SK-N-SH (cell line): ENCODE results near the gene DYRK1A. TPM values are rescaled to one million over a fixed set of nuclear protein-coding genes. Genes with fewer than 3 reads are reported as not detected.
A peak's percentile ranks its signal among the peaks of the same experiment; 100 is the strongest.

Experiments used
- CTCF ChIA-PET: fragments of 300-600, 350-600 bp; formaldehyde crosslinking; extraction: SDS; loops from one replicate; lab custom pipeline; 2021; lab: Yijun Ruan, JAX
- POLR2A ChIA-PET: fragments of 350-600 bp; sonication (Branson Sonifier 250); formaldehyde crosslinking; extraction: SDS; loops from one replicate; lab custom pipeline; 2020; ENCODE audit warnings: antibody characterized with exemption, inconsistent platforms; lab: Yijun Ruan, JAX
- DNase-seq: peaks from one replicate; pipeline ENCODE4 v3.0.0; 2012
- H2AFZ ChIP-seq: fragments of 200-600 bp; sonication (generic); 2 replicates; pipeline ENCODE4 v1.8.1; 2016; ENCODE audit warnings: antibody characterized with exemption, mild to moderate bottlenecking, low read depth
- H3F3A ChIP-seq: fragments of 200-600 bp; sonication (generic); replicated peaks from 2 replicates; pipeline ENCODE3; 2016; ENCODE audit warnings: antibody characterized with exemption, mild to moderate bottlenecking; ENCODE audit not compliant: insufficient read depth
- H3K27ac ChIP-seq, 2 experiments: fragments of 200-500 bp in 1 of 2; fragments of 200-600 bp in 1 of 2; sonication (Bioruptor generic) in 1 of 2; sonication (generic), shearing (Covaris generic) in 1 of 2; 2 replicates each; pipeline versions ENCODE4 v1.5.1 to v1.6.1; 2014 to 2016; ENCODE audit warnings: low read depth in 2 of 2, inconsistent platforms in 1 of 2, low read length in 1 of 2, mild to moderate bottlenecking in 1 of 2, mixed read lengths in 1 of 2
- H3K27me3 ChIP-seq: fragments of 200-600 bp; sonication (generic), shearing (Covaris generic); 2 replicates; pipeline ENCODE4 v1.6.1; 2016; ENCODE audit warnings: mixed run types; ENCODE audit not compliant: insufficient read depth
- H3K36me3 ChIP-seq, 2 experiments: fragments of 200-500 bp in 1 of 2; fragments of 200-600 bp in 1 of 2; sonication (Bioruptor generic) in 1 of 2; sonication (generic) in 1 of 2; replicated peaks in 1 of 2; 2 replicates each; pipeline versions ENCODE3 to v1.5.1; 2014 to 2016; ENCODE audit warnings: low read length in 1 of 2, mild to moderate bottlenecking in 1 of 2; ENCODE audit not compliant: insufficient read depth in 2 of 2, control insufficient read depth in 1 of 2
- H3K4me1 ChIP-seq, 2 experiments: fragments of 200-500 bp in 1 of 2; fragments of 200-600 bp in 1 of 2; sonication (Bioruptor generic) in 1 of 2; sonication (generic), shearing (Covaris generic) in 1 of 2; 2 replicates each; pipeline versions ENCODE4 v1.5.1 to v1.6.1; 2014 to 2016; ENCODE audit warnings: low read depth in 1 of 2, low read length in 1 of 2, mixed run types in 1 of 2; ENCODE audit not compliant: insufficient read depth in 2 of 2, control insufficient read depth in 1 of 2
- H3K4me2 ChIP-seq: fragments of 200-600 bp; sonication (generic), shearing (Covaris generic); 2 replicates; pipeline ENCODE4 v1.6.1; 2017; ENCODE audit warnings: mixed run types
- H3K4me3 ChIP-seq, 2 experiments: fragments of 200-500 bp in 1 of 2; fragments of 200-600 bp in 1 of 2; sonication (Bioruptor generic) in 1 of 2; sonication (generic), shearing (Covaris generic) in 1 of 2; 2 replicates each; pipeline versions ENCODE4 v1.5.1 to v1.8.1; 2014 to 2016; ENCODE audit warnings: low read depth in 2 of 2, inconsistent platforms in 1 of 2, low read length in 1 of 2, mild to moderate bottlenecking in 1 of 2, mixed read lengths in 1 of 2, moderate library complexity in 1 of 2
- H3K79me2 ChIP-seq: fragments of 200-600 bp; sonication (generic); 2 replicates; pipeline ENCODE4 v1.8.1; 2017; ENCODE audit warnings: mild to moderate bottlenecking; ENCODE audit not compliant: insufficient read depth
- H3K9ac ChIP-seq: fragments of 200-600 bp; sonication (generic); 2 replicates; pipeline ENCODE4 v1.6.1; 2017; ENCODE audit warnings: mixed run types
- H3K9me2 ChIP-seq: fragments of 200-600 bp; sonication (generic); 2 replicates; pipeline ENCODE4 v1.6.1; 2017; ENCODE audit warnings: mixed run types
- H3K9me3 ChIP-seq: fragments of 200-600 bp; sonication (generic); 2 replicates; pipeline ENCODE4 v1.6.1; 2017; ENCODE audit warnings: mixed run types, mild to moderate bottlenecking, moderate library complexity
- H4K20me1 ChIP-seq: fragments of 200-600 bp; sonication (generic); 2 replicates; pipeline ENCODE4 v1.6.1; 2017; ENCODE audit warnings: mild to moderate bottlenecking, mixed run types; ENCODE audit not compliant: insufficient read depth
- ELF1 ChIP-seq: IDR thresholded peaks from 2 replicates; pipeline ENCODE4 v1.4.0; 2012
- FOSL2 ChIP-seq: IDR thresholded peaks from 2 replicates; pipeline ENCODE4 v1.4.0; 2012; ENCODE audit warnings: low read depth, mild to moderate bottlenecking, moderate library complexity, borderline replicate concordance
- FOXJ3 ChIP-seq: sonication (generic); formaldehyde crosslinking; IDR thresholded peaks from 2 replicates; pipeline ENCODE4 v1.5.1; 2020; ENCODE audit warnings: mild to moderate bottlenecking, missing genetic modification reagents
- GATA2 ChIP-seq: sonication (generic); formaldehyde crosslinking; IDR thresholded peaks from 2 replicates; pipeline ENCODE4 v1.5.0; 2020; ENCODE audit warnings: mild to moderate bottlenecking, missing genetic modification reagents
- JUND ChIP-seq: IDR thresholded peaks from 2 replicates; pipeline ENCODE4 v1.4.0; 2012
- NFIC ChIP-seq: IDR thresholded peaks from 2 replicates; pipeline ENCODE4 v1.4.0; 2012; ENCODE audit warnings: borderline replicate concordance
- RFX5 ChIP-seq: IDR thresholded peaks from 2 replicates; pipeline ENCODE4 v1.6.1; 2012; ENCODE audit warnings: mild to moderate bottlenecking, improper control_type of control experiment, low read length
- WGBS: methylation state at CpG from one replicate; pipeline ENCODE4 v1.1.6; 2017; ENCODE audit warnings: low lambda C conversion rate; 5-methylcytosine and 5-hydroxymethylcytosine counted together
- polyA plus RNA-seq, 3 experiments: library from polyadenylated mRNA; depleted of rRNA; stranded (reverse); fragments of >200 nt; gene quantifications; 2 replicates each; pipeline ENCODE4 v1.2.3, GENCODE V29; 2012
- TF ChIP-seq, protein P1 (sequence below): IDR thresholded peaks from 2 replicates; pipeline ENCODE4 v1.4.0; 2012; ENCODE audit warnings: low read depth, borderline replicate concordance
- TF ChIP-seq, protein P2 (sequence below): fragments of 200-600 bp; sonication (generic); IDR thresholded peaks from 2 replicates; pipeline ENCODE4 v1.6.1; 2017; ENCODE audit warnings: antibody characterized with exemption, mild to moderate bottlenecking, moderate library complexity

Gene DYRK1A
- polyA plus RNA-seq, 1 of the 3 experiments (the other 2 are of a cell fraction), result 19.3 TPM

GRCh38 chr21:37380349-37381323 lies 14.1 kb downstream of the DYRK1A start:
- Histone ChIP-seq H3K27me3 (no peaks in the 10 kb centered on the region), H3K4me2 (no peak overlapping the region), H4K20me1 (peaks cover 100% of the 10 kb centered on the region), H3K36me3 (peaks cover 0 to 7% of the 10 kb centered on the region in 2 experiments), H3K9ac (no peak overlapping the region), H3K4me3 (no peak overlapping the region), H2AFZ (no peak overlapping the region), H3F3A (peaks cover 6% of the 10 kb centered on the region), H3K4me1 (peaks cover 0 to 5% of the 10 kb centered on the region in 2 experiments; a peak in 3 of 4 replicates), H3K79me2 (peaks cover 100% of the 10 kb centered on the region), H3K9me3 (no peaks in the 10 kb centered on the region), H3K27ac (peak overlapping the region; percentile 8 to 10; a peak in 1 of 4 replicates), H3K9me2 (no peaks in the 10 kb centered on the region)
- CTCF ChIA-PET, result interaction anchor here (1.0 to 1.3 kb wide), 2 partner anchors 11 to 54 kb away, joined by 3 to 4 read pairs; no protein-coding TSS in a partner anchor
- TF ChIP-seq, protein P1, sequence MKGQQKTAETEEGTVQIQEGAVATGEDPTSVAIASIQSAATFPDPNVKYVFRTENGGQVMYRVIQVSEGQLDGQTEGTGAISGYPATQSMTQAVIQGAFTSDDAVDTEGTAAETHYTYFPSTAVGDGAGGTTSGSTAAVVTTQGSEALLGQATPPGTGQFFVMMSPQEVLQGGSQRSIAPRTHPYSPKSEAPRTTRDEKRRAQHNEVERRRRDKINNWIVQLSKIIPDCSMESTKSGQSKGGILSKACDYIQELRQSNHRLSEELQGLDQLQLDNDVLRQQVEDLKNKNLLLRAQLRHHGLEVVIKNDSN, result no peak; the same call in 1 of the 2 replicates
- TF ChIP-seq NFIC (no peak), FOSL2 (no peak), ELF1 (no peak)
- POLR2A ChIA-PET, result interaction anchor here (1.3 kb wide), 1 partner anchor 11 kb away, joined by 4 read pairs; no protein-coding TSS in a partner anchor
- WGBS, result 78% methylated on average over 8 of the region's 8 CpGs
- DNase-seq, result no peak

DNA sequence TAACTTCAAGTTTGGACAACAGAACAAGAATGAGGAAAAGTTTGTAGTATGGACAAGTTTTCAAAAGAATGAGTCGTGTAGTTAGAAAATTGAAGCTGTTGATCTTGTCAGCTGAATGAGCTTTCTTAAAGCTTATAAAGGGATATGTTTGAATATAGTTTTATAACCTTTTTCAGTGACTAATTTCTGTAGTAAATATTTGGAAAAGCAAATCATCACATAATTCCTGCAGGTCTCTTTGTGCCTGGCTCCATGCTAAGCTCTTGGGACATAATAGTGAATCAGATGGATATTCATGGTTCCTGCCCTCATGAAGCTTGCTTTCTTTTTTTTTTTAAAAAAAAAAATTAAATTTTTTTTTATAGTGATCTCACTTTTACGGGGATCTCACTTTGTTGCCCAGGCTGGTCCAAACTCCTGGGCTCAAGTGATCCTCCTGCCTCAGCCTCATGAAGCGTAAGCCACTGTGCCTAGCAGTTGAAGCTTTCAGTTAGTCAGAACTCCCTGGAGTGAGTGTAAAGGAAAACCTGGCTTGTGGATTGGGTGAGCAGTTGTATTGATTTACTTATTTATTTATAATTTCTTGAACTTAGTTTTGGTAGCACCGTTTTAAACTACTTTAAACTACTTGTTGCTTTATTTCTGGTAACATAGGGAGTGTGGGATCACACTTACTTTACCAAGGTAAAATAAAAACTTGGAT lies 15.5 kb downstream of the DYRK1A start:
- H3K9ac ChIP-seq, result no peak overlapping the region
- H3K4me1 ChIP-seq, result peaks cover 0 to 7% of the 10 kb centered on the region in 2 experiments; a peak in 3 of 4 replicates
- no peak overlapping the region for H3K4me3 ChIP-seq
- 95% methylated on average over 4 of the region's 4 CpGs for WGBS
- ChIA-PET CTCF (interaction anchor here (0.8 to 1.3 kb wide), 2 partner anchors 18 to 53 kb away, joined by 3 to 4 read pairs; no protein-coding TSS in a partner anchor), POLR2A (interaction anchor here (0.6 to 1.3 kb wide), 2 partner anchors 9 to 16 kb away, joined by 3 to 4 read pairs; no protein-coding TSS in a partner anchor)
- H3K36me3 ChIP-seq, result peaks cover 0 to 7% of the 10 kb centered on the region in 2 experiments
- H4K20me1 ChIP-seq, result peaks cover 100% of the 10 kb centered on the region
- peaks cover 100% of the 10 kb centered on the region for H3K79me2 ChIP-seq
- peaks cover 6% of the 10 kb centered on the region for H3F3A ChIP-seq
- H3K27ac ChIP-seq, result no peak overlapping the region
- no peaks in the 10 kb centered on the region for H3K9me2 ChIP-seq
- H3K9me3 ChIP-seq, result no peaks in the 10 kb centered on the region
- H2AFZ ChIP-seq, result no peak overlapping the region
- no peaks in the 10 kb centered on the region for H3K27me3 ChIP-seq
- H3K4me2 ChIP-seq, result no peak overlapping the region
- no peak for DNase-seq
- TF ChIP-seq JUND (no peak), FOXJ3 (CRISPR knock-in tag) (no peak), RFX5 (no peak), GATA2 (no peak)
- TF ChIP-seq, protein P2, sequence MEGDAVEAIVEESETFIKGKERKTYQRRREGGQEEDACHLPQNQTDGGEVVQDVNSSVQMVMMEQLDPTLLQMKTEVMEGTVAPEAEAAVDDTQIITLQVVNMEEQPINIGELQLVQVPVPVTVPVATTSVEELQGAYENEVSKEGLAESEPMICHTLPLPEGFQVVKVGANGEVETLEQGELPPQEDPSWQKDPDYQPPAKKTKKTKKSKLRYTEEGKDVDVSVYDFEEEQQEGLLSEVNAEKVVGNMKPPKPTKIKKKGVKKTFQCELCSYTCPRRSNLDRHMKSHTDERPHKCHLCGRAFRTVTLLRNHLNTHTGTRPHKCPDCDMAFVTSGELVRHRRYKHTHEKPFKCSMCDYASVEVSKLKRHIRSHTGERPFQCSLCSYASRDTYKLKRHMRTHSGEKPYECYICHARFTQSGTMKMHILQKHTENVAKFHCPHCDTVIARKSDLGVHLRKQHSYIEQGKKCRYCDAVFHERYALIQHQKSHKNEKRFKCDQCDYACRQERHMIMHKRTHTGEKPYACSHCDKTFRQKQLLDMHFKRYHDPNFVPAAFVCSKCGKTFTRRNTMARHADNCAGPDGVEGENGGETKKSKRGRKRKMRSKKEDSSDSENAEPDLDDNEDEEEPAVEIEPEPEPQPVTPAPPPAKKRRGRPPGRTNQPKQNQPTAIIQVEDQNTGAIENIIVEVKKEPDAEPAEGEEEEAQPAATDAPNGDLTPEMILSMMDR, result no peak
